ENCODE data around the gene RREB1.

GRCh38 chr6:7147051-7147671 lies 39.4 kb downstream of the RREB1 start:
- no peak for TF ChIP-seq CTCF (IDR thresholded peaks at IDR 0.05)
- no peak for TF ChIP-seq POLR2A (IDR thresholded peaks at IDR 0.05)
- TF ChIP-seq POLR2AphosphoS5 (IDR thresholded peaks at IDR 0.05) = no peak

Measured in prostate gland (tissue), 2 donors.